GM19193 (cell line): Measurements from ENCODE around the gene MAST1.

Experiments used
- POLR2A ChIP-seq: IDR thresholded peaks from 4 replicates; pipeline ENCODE4 v1.6.1; 2011; ENCODE audit not compliant: insufficient read depth, insufficient read length; ENCODE audit errors: extremely low read depth

MAST1 gene

GRCh38 chr19:12873891-12874745 lies 35.8 kb downstream of the MAST1 start:
- TF ChIP-seq POLR2A = no peak

GRCh38 chr19:12875086-12875485 lies 36.8 kb downstream of the MAST1 start:
- no peak for TF ChIP-seq POLR2A

DNA sequence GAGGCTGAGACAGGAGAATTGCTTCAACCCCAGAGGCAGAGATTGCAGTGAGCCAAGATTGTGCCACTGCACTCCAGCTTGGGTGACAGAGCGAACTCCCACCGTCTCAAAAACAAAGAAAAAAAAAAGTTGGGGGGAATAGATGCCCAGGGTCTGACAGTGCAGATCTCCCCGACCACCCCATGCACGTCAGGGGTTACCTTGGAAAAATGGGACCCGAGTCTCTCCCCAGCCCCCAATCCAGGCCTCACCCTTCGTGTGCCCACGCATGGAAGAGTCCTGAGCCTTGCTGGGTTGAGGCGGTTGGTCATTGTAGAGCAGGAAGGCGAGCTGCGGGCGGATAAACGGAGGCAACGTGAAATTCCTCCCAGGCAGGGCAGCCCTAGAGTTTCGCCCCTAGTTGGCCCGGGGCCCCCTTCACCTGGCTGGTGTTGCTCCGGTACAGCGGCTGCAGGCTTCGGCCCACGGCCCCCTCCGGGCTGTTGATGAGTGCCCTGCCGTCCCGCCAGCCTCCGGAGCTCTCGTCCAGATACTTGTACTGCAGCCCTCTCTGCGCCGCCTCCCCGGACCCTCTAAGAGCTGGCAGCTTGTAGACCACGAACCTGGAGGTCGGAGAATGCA lies 42.3 kb downstream of the MAST1 start:
- no peak for TF ChIP-seq POLR2A

GRCh38 chr19:12881172-12881808 lies 43.0 kb downstream of the MAST1 start, which contains the start of gene DNASE2:
TSS of gene DNASE2 (minus strand) at chr19:12881449. CDS start at chr19:12881375, 74 bp downstream.
- peak; percentile 84 for TF ChIP-seq POLR2A

DNA sequence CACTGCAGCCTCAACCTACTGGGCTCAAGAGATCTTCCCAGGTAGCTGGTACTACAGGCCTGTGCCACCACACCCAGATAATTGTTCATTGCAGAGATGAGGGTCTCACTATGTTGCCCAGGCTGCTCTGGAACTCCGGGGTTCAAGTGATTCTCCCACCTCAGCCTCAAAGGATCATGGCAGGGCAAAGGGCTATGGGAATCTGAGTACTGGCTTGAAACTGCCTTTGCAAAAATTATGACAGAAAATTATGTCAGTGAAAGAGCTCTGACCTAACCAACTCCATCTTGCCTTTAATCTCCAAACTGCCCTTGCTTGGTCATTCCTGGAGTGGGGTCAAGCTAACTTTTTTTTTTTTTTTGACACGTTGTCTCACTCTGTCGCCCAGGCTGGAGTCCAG lies 44.3 kb downstream of the MAST1 start:
- TF ChIP-seq POLR2A = no peak

DNA sequence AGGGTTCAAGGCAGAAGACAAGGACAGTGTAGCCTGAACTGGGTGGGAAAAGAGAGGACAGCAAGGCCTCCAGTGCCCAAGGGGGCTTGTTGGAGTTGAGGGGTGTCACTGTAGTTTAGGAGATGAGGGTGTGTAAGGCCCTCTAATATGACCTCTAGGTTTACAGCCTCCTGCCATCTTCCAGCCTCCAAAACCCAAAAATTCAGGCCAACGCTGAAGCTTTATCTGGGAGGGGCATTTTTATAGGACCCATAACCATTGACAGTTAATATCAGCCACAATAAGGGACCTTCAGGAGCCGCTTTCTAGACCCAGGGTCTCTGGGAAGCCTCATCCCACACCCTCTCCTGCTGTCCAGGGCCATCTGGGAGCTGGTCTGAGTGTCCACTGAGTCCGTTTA lies 45.9 kb downstream of the MAST1 start:
- TF ChIP-seq POLR2A = no peak

DNA sequence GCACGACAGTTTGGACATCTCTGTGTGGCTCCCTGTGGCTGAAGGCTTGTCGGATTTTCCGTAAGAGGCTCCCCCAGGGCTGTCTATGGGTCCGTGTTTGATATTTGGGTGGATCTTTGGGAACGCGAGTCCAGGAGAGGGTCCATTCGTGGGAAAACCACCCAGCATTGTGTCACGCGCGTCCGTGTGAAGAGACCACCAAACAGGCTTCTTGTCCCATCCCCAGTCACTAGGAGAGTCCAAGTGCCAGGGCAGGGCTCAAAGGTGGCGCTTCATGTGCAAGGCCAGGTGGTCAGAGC lies 46.3 kb downstream of the MAST1 start:
- no peak for TF ChIP-seq POLR2A

DNA sequence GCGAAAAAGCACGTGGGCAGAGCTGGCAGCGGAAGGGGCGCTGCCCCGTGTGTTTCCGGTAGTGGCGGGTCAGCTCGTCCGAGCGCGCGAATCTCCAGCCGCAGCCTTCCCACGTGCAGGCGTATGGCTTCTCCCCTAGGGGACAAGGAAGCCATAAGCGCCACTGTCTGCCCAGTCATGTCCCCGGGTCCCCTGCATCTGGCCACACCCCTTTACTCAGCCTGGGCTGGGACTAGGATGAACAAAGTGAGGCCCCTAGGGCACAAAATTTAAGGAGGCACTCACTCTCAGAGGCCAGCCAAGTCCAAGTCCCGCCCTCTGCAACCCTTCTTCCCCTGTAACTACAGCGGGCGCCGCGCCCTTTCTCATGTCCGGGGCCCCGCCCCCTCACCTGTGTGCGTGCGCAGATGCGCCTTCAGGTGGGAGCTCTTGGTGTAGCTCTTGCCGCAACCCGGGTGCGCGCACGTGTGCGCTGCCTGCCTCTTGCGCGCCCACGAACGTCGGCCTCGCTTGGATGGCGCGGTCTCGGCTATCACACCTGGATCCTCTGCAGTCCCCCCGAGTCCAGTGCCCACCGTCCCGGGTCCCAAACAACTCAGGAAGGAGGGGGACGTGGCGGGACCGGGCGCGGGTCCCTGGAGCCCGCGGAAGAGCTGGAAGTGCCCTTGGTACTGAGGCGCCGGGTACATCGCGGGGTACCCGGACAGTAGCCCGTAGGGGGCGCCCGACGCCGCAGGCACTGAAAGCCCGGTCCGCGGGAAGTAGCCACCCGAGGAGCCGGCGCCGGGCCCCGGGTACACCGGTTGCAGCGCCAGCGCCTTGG lies 46.8 kb downstream of the MAST1 start:
- TF ChIP-seq POLR2A = peak; percentile 34

- no peak for TF ChIP-seq POLR2A
Measured at GRCh38 chr19:12885749-12886650, 47.7 kb downstream of the MAST1 start.

DNA sequence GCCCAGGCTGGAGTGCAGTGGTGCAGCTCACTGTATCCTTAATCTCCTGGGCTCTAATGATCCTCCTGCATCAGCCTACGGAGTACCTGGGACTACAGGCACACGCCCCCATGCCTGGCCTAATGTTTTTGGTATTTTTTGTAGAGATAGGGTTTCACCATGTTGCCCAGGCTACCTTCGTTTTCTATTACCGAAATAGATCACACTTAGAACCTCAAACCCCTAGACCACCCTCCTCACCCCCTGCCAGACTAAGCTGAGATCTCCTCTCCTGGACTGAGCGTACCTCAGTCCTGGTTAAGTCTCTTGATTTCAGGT lies 48.3 kb downstream of the MAST1 start:
- TF ChIP-seq POLR2A = no peak

GRCh38 chr19:12886969-12887747 lies 48.8 kb downstream of the MAST1 start, which contains the start of gene KLF1:
TSS of gene KLF1 (minus strand) at chr19:12887201. CDS start at chr19:12887140, 61 bp downstream.
- no peak for TF ChIP-seq POLR2A

DNA sequence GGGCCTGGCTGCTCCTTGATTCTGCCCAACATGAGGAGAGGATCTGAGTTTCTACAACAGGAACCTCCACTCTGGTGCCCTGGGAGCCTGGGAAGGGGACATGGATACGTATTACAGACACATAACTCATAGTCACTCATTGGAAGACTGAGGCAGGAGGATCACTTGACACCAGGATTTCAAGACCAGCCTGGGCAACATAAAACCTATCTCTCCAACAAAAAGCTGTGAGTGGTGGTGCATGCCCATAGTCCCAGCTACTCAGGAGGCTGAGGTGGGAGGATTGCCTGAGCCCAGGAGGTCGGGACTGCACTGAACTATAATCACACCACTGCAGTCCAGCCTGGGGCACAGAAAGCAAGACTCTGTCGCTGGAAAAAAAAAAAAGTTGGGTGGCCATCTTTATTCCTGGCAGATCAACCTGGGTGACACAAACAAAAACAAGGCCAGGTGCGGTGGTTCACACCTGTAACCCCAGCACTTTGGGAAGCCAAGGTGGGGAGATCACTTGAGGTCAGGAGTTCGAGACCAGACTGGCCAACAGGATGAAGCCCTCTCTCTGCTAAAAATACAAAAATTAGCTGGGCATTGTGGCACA lies 49.8 kb downstream of the MAST1 start:
- no peak for TF ChIP-seq POLR2A
